ENCODE results near the gene MYO5B. TPM values are rescaled to one million over a fixed set of nuclear protein-coding genes. Genes with fewer than 3 reads are reported as not detected.

Gene MYO5B
- total RNA-seq, 2 experiments from 2014 or later, result not detected

GRCh38 chr18:49856496-49856895 is 338.5 kb downstream of the MYO5B start:
- Histone ChIP-seq H3K9me3 (ENCODE audit: control insufficient read depth in 1 of 2, insufficient read depth in 1 of 2, low read length in 2 of 2) (no peaks in the 10 kb centered on the region), H3K4me3 (ENCODE audit: low read length) (no peak overlapping the region), H3K27me3 (ENCODE audit: control insufficient read depth in 1 of 2, insufficient read depth in 2 of 2, low read length in 2 of 2) (no peaks in the 10 kb centered on the region), H3K36me3 (ENCODE audit: insufficient read depth, low read length) (no peaks in the 10 kb centered on the region), H3K4me1 (ENCODE audit: insufficient read depth, low read length) (peaks cover 9% of the 10 kb centered on the region), H3K27ac (ENCODE audit: low read depth in 1 of 2, low read length in 2 of 2) (no peak overlapping the region)
- no peak for ATAC-seq (ENCODE audit: poor library complexity)
- Mint-ChIP-seq H3K4me1 (ENCODE audit: low read depth) (no peaks in the 10 kb centered on the region), H3K4me3 (no peak overlapping the region), H3K27me3 (no peaks in the 10 kb centered on the region), H3K9me3 (no peaks in the 10 kb centered on the region), H3K36me3 (ENCODE audit: low read depth) (no peaks in the 10 kb centered on the region), H3K27ac (no peak overlapping the region)
- no peak for DNase-seq
- ChIA-PET POLR2A (no interaction called here), CTCF (no interaction called here)
- intact Hi-C loops (cut with DNase I, micrococcal nuclease), result loop anchor here in 1 of 2 experiments (5.0 to 10.0 kb wide), 2 partner anchors 501 to 592 kb away; no protein-coding TSS in a partner anchor
- no peak for TF ChIP-seq CTCF (IDR thresholded peaks at IDR 0.05)

- H3K27ac ChIP-seq (ENCODE audit: low read depth in 1 of 2, low read length in 2 of 2), result no peak overlapping the region
- no peaks in the 10 kb centered on the region for H3K9me3 Mint-ChIP-seq
- peaks cover 9% of the 10 kb centered on the region for H3K4me1 ChIP-seq (ENCODE audit: insufficient read depth, low read length)
- intact Hi-C loops (cut with DNase I, micrococcal nuclease), result loop anchor here in 1 of 2 experiments (5.0 to 10.0 kb wide), 2 partner anchors 501 to 591 kb away; no protein-coding TSS in a partner anchor
- H3K36me3 Mint-ChIP-seq (ENCODE audit: low read depth), result no peaks in the 10 kb centered on the region
- H3K4me1 Mint-ChIP-seq (ENCODE audit: low read depth), result no peaks in the 10 kb centered on the region
- no peak for TF ChIP-seq CTCF (IDR thresholded peaks at IDR 0.05)
- no peak for DNase-seq
- H3K4me3 ChIP-seq (ENCODE audit: low read length), result no peak overlapping the region
- H3K4me3 Mint-ChIP-seq, result no peak overlapping the region
- no peaks in the 10 kb centered on the region for H3K9me3 ChIP-seq (ENCODE audit: control insufficient read depth in 1 of 2, insufficient read depth in 1 of 2, low read length in 2 of 2)
- no peaks in the 10 kb centered on the region for H3K36me3 ChIP-seq (ENCODE audit: insufficient read depth, low read length)
- ChIA-PET POLR2A (interaction anchor here (0.8 kb wide), 1 partner anchor 36 kb away, joined by 3 read pairs; no protein-coding TSS in a partner anchor), CTCF (interaction anchor here (1.1 kb wide), 1 partner anchor 345 kb away, joined by 3 read pairs; no protein-coding TSS in a partner anchor)
- H3K27ac Mint-ChIP-seq, result no peak overlapping the region
- no peak for ATAC-seq (ENCODE audit: poor library complexity)
- H3K27me3 ChIP-seq (ENCODE audit: control insufficient read depth in 1 of 2, insufficient read depth in 2 of 2, low read length in 2 of 2), result no peaks in the 10 kb centered on the region
- H3K27me3 Mint-ChIP-seq, result no peaks in the 10 kb centered on the region
Measured at GRCh38 chr18:49855711-49856415, 339.1 kb downstream of the MYO5B start.

- CTCF ChIA-PET, result no interaction called here
- Mint-ChIP-seq H3K9me3 (no peaks in the 10 kb centered on the region), H3K36me3 (ENCODE audit: low read depth) (no peaks in the 10 kb centered on the region), H3K4me1 (ENCODE audit: low read depth) (no peaks in the 10 kb centered on the region), H3K27me3 (no peaks in the 10 kb centered on the region), H3K4me3 (no peak overlapping the region), H3K27ac (no peak overlapping the region)
- POLR2A ChIA-PET, result interaction anchor here (1.0 kb wide), 1 partner anchor 35 kb away, joined by 3 read pairs; no protein-coding TSS in a partner anchor
- no peak overlapping the region for H3K27ac ChIP-seq (ENCODE audit: low read depth in 1 of 2, low read length in 2 of 2)
- H3K27me3 ChIP-seq (ENCODE audit: control insufficient read depth in 1 of 2, insufficient read depth in 2 of 2, low read length in 2 of 2), result no peaks in the 10 kb centered on the region
- ATAC-seq (ENCODE audit: poor library complexity) (no peak), DNase-seq (no peak)
- H3K4me1 ChIP-seq (ENCODE audit: insufficient read depth, low read length), result peaks cover 9% of the 10 kb centered on the region
- H3K9me3 ChIP-seq (ENCODE audit: control insufficient read depth in 1 of 2, insufficient read depth in 1 of 2, low read length in 2 of 2), result no peaks in the 10 kb centered on the region
- no peak for TF ChIP-seq CTCF (IDR thresholded peaks at IDR 0.05)
- intact Hi-C loops (cut with DNase I, micrococcal nuclease), result loop anchor here in 1 of 2 experiments (5.0 to 10.0 kb wide), 2 partner anchors 503 to 590 kb away; no protein-coding TSS in a partner anchor
- no peak overlapping the region for H3K4me3 ChIP-seq (ENCODE audit: low read length)
- no peaks in the 10 kb centered on the region for H3K36me3 ChIP-seq (ENCODE audit: insufficient read depth, low read length)
Measured at GRCh38 chr18:49854681-49855080, 340.3 kb downstream of the MYO5B start.
